GM12874 (cell line): Measurements from ENCODE around the gene SOX8.

Experiments
- TF ChIP-seq, protein P1 (sequence below): IDR thresholded peaks from 2 replicates; pipeline ENCODE4 v1.5.1; 2011; ENCODE audit warnings: low read depth, mild to moderate bottlenecking, control low read depth, low read length, moderate library complexity; ENCODE audit not compliant: insufficient read depth

Gene SOX8

GRCh38 chr16:938136-938535 is 43.4 kb upstream of the SOX8 start:
- TF ChIP-seq, protein P1, sequence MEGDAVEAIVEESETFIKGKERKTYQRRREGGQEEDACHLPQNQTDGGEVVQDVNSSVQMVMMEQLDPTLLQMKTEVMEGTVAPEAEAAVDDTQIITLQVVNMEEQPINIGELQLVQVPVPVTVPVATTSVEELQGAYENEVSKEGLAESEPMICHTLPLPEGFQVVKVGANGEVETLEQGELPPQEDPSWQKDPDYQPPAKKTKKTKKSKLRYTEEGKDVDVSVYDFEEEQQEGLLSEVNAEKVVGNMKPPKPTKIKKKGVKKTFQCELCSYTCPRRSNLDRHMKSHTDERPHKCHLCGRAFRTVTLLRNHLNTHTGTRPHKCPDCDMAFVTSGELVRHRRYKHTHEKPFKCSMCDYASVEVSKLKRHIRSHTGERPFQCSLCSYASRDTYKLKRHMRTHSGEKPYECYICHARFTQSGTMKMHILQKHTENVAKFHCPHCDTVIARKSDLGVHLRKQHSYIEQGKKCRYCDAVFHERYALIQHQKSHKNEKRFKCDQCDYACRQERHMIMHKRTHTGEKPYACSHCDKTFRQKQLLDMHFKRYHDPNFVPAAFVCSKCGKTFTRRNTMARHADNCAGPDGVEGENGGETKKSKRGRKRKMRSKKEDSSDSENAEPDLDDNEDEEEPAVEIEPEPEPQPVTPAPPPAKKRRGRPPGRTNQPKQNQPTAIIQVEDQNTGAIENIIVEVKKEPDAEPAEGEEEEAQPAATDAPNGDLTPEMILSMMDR = no peak

- TF ChIP-seq, protein P1 = no peak
Measured at GRCh38 chr16:938752-939151, 42.8 kb upstream of the SOX8 start.

DNA sequence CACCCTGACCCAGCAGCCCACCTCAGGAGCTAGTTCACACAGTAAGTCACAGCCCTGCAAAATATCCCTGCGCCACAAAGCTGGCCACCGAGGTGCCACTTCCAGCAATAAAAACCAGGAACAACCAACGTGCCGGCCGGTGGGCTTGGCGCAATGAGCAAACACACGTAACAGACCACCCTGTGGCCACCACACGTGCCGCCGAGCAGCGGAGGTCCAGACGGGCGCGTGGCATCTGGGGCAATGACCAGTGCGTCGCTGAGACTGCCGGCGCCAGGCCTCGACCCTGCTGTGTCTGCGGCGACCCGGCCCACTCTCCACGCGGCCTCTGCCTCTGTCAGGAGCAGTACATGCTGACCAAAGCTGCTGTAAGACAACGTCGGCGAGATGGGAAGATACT is 42.3 kb upstream of the SOX8 start:
- TF ChIP-seq, protein P1 = no peak

- TF ChIP-seq, protein P1 = no peak
Measured at GRCh38 chr16:939941-940340, 41.6 kb upstream of the SOX8 start.

DNA sequence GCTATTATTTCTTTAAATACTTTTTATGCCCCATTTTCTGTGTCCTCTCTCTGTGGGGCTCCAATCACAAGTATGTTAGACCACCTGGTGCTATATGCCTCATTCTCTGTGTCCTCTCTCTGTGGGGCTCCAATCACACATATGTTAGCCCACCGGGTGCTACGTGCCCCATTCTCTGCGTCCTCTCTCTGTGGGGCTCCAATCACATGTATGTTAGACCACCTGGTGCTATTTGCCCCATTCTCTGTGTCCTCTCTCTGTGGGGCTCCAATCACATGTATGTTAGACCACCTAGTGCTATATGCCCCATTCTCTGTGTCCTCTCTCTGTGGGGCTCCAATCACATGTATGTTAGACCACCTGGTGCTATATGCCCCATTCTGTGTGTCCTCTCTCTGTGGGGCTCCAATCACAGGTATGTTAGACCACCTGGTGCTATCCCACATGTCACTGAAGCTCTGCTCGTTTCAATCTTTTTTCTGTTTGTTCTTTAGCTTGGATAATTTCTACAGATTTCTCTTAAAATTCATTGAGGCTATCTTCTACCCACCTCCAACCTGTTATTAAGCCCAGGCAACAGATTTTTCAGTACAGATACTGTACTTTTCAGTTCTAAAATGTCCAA is 39.0 kb upstream of the SOX8 start:
- TF ChIP-seq, protein P1 = no peak

DNA sequence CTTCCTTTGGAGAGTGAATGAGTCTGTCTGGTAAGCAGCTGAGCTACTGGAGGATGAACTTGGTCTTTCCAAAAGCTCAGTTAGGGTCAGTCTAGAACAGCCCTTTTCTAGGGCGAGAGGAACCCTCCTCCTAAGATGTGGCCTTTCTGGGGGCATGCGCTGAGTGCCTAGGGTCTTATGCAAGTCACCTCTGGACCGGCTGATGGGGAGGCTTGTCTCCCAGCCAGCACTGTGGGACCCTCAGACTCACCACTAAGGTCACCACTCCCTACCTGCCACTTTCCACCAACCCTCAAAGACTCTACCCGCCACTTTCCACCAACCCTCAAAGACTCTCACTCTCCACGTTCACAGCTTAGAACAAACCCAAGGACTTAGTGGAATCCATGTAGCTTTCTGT is 37.6 kb upstream of the SOX8 start:
- TF ChIP-seq, protein P1 = no peak

DNA sequence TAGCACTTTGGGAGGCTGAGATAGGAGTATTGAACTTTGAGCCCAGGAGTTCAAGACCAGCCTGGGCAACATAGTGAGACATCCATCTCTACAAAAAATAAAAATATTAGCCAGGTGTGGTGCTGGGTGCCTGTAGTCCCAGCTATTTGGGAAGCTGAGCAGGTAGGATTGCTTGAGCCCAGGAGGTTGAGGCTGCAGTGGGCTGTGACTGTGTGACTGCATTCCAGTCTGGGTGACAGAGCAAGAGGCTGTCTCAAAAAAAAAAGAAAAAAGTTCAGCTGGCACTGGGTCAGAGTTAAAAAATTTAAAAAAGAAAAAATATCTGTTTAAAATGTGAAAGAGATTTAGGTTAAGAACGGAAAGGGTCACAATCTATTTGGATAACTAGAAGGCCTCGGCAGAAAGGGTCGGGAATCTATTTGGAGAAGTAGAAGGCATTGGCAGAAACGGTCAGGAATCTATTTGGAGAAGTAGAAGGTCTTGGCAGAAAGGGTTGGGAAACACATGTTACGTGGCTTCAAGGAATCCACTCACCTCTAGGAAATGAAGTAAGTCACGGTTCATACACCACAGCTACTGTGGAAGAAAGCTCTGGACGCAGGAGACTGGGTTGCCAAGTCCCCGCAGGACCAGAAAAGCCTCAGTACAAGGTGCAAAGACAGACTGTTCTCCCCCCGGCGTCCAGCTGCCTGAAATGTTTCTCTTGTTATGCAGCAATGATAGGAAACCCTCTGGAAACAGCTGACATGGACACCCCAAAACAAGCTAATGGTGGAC is 36.1 kb upstream of the SOX8 start:
- TF ChIP-seq, protein P1 = no peak
